HG03378 (cell line): ENCODE measurements around the gene ELMOD1.

Source experiments
- ATAC-seq: cut with Tn5 transposase; IDR thresholded peaks from one replicate; pipeline ENCODE4 v1.9.1; 2021; ENCODE audit warnings: mild to moderate bottlenecking, moderate library complexity; ENCODE audit not compliant: unreplicated experiment

The ELMOD1 gene

GRCh38 chr11:107683061-107683460 lies 92.1 kb downstream of the ELMOD1 start:
- ATAC-seq = no peak

DNA sequence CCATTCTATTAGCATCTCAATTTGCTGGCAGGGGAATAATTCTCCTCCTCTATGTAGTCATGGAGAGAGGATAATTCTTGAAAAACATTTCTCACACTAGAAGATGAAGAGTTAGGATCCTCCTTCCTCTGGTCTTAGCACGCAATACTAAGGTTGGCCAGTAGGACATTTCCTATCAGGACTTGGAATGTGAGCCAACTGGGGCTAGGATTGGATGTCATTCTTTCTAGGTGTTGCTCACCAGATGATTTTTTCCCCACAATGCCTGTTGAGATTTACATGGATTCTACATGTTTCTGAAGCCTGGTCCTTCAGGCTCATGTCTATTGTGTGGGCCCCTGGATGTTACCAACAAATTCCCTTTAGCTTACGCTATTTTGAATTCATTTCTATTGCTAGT lies 92.9 kb downstream of the ELMOD1 start:
- ATAC-seq = no peak

GRCh38 chr11:107688322-107688918 lies 97.5 kb downstream of the ELMOD1 start:
- ATAC-seq = no peak

DNA sequence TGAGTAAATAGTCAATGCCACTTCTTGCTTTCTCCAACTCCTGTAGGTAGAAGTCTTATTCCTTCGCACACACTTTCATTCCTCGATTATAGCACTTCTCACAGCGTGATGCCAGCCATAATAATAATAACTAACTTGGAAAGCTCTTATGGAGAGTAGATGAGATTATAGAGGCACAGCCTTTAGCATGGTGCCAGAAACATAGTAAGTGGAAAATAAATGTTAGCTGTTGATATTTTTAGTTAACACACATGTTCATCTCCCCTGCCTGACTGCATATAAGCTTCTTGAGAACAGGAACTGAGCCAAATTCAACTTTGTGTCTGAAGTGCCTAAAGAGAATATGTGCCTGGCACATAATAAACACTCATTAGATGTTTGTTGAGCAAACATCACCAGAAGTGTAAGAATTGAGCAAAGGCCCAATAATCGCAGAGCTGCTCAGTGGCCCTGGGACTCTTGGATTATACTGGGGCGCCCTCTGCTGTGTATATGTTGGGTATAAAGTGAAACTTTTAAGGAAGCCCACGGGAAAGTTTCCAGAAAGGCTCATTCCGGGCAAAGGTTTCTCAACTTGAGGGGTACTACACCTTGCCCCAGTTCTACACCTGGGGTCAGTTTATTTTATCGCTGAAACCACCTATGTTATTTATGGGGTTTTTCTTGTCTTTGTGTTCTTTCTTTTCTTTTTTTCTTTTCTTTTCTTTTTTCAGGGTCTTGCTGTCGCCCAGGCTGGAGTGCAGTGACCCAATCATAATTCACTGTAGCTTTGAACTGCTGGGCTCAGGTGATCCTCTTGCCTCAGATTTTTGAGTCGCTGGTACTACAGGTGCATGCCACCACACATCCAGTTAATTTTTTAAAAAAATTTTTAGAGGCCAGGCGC lies 98.6 kb downstream of the ELMOD1 start:
- peak; percentile 68 for ATAC-seq

DNA sequence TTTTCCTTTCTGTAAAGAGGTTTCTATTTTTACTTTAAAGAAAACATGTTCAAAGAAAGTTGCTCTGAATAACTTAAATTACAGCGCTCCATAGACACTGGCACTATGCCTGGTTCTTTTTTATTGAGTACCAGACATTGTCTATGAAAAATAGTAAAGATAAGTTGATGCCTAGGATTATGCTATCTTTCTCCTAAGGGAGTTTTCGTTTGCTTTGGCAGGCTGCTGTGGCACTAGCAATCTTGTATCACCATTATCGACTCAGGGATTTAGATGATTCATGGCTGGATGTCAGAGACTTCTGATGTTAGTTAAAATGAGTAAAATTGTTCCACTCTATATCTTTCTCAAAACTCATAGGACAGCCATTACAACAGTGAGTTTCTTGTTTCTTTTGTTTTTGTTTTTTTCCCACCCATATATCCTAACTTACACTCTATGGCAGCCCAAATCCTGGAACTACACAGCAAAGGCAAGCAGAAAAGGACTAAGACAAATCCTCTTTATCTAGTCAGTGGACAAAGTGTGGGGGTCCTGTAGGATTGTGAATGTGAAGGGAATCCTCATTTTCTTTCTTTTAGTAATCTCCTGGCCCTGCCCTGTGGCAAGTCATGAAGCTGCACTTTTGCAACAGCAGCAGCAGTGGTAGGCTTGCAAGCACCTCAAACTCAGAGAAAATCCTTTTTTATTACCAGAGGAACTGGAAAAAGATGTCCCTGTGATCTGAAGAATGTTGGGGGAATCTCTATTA lies 100.2 kb downstream of the ELMOD1 start:
- no peak for ATAC-seq

- ATAC-seq = no peak
Observed at GRCh38 chr11:107695446-107695845, 104.5 kb downstream of the ELMOD1 start.

DNA sequence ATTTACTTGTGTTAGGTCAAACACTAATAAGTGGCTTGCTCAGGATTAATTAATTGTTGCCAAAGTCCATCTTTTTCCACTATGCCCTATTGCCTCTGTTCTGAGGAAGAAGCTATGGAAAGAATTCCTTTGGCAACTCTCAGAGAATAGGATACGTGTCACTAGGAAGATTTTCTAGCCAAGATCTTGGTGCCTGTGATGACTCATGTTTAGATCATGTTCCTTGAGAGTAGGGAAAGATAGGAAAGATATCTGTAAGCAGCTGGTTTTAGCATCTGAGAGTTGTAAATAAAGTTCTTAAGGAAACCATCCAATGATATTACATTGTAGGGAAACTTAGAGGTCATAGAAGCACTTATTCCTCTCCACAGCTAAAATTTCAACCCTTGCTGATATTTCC lies 105.2 kb downstream of the ELMOD1 start:
- ATAC-seq = no peak

- no peak for ATAC-seq
Observed at GRCh38 chr11:107697291-107697690, 106.3 kb downstream of the ELMOD1 start.

- no peak for ATAC-seq
Observed at GRCh38 chr11:107699371-107700285, 108.7 kb downstream of the ELMOD1 start.

GRCh38 chr11:107702109-107702660 lies 111.2 kb downstream of the ELMOD1 start:
- no peak for ATAC-seq

DNA sequence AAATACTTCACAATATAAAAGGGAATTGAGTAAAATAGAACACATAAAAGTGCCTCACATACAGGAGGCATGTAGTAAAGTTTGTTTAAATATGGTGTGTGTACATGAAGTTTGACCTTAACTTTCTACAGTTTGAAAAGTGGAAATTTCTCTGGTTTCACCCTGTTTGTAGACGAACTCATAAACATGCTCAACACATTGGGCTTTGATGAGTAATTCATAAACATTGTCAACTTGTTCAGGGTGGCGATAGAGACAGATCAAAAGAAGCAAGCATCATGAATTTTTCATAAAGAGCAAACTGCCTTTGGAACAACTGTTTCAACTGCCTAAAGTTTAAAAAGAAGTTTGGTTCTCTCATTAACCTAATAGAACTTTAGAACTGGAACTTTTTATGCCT lies 111.8 kb downstream of the ELMOD1 start:
- ATAC-seq = no peak

DNA sequence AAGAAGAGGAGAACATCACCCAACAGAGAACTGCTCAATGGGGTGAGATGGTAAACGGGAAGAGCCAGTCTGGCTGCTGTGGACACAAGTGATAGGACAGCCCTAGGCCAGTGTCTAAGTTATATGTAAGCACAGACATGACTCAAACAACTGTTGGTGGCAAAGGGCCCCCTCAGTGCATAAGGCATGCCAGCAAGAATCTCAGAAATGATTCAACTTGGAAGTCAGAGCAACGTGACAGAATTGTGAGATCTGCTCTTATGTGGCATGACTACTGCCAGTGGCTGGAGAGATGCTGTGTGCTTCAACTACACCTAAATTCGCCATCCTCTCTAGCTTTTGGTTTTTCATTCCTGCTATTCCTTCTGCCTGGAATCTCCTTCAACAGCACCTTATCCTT lies 113.5 kb downstream of the ELMOD1 start:
- ATAC-seq = no peak

DNA sequence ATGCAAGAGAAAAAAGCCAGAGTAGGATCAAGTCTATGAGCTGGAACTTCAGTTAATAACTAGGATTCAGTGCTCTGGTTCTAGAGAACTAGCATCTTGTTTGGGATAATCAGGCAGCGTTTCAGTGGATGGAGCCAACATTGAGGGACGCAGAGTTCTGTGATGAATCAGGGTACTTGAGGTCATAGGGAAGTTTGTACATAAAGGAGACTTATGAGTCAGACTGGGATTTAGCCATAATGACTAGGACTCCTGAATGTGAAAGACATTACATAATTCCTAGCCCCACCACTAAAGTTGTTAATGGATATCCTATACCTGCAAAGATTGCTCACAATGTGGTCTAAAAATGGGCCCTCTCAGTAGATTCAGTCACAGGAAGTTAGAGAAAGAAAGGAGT lies 114.1 kb downstream of the ELMOD1 start:
- ATAC-seq = no peak

DNA sequence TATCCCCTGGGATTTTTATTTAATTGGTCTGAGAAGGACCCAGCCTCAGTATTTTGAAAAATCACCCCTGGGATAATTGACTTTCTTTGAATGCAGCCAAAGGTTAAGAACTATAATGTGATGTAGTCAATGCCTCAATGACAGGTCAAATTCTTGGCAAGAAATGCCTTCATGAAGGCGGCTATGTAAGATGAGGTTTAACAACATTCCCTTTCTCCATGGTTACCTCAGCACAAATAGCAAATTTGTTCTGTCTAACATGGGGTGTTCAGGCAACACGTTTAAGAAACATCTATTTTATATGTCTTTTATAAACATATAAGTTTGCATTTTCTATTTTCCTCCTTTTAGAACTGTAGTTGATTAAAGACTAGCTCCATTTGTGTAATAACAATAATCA lies 115.6 kb downstream of the ELMOD1 start:
- ATAC-seq = no peak

DNA sequence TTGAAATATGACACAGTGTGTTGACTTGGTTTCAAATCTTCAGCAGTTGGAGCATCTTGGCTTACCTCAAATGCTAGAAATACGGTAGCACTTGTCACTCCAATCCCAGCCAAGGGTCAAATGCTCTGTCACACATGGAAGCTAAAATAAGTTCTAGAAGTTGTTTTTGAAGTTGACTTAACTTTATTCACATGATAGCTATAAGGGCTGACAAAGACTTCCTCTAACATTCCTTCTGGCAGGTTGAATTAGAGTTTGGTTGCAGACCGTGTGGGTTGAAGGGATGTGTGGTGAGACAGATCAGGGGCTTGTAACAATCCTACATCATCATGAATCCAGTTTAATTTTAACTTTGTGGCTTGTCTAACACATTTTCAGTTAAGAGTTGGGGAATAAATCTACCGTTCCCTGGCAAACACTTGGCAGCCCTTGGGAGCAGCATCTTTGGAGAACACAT lies 116.3 kb downstream of the ELMOD1 start:
- ATAC-seq = no peak

DNA sequence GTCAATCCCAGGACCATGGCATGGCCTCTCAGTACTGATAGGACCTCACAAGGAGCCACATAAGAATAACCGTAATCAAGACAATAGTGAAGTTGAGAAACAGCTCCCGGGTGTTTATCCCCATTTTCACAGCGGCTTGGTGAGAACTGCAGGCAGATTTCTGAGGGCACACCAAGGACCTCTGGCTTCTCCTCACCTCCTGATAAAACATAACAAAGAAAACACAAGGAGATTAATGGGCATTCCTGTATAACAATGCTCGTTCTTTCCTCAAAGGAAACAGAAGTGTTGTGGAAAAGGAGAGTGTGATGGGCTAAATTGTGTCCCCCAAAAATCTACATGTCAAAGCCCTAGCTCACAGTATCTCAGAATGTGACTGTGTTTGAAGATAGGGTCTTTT lies 116.9 kb downstream of the ELMOD1 start:
- no peak for ATAC-seq

DNA sequence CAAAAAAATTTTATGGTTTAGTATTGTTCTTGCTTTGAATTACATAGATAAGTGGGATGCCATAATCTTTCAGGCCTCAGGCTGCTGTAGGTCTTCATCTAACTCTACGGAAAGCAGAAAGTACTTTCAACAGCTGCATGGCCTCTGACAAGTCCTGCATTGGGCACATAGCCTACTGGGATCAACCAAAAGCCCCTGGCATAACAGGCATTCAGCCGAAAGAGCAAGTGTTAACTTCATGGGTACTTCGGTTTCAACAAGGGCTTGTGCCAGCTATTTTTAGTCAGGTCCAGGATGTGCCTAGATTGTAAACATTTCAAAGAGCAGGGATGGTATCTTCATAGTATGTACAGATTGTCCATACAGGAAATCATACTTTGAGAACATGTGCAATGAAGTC lies 117.8 kb downstream of the ELMOD1 start:
- no peak for ATAC-seq

- ATAC-seq = no peak
Observed at GRCh38 chr11:107710301-107710700, 119.4 kb downstream of the ELMOD1 start.

- no peak for ATAC-seq
Observed at GRCh38 chr11:107711861-107712755, 121.2 kb downstream of the ELMOD1 start, which contains the start of gene SLN. TSS of gene SLN (minus strand) at chr11:107712056.
